B cell (primary cell): ENCODE measurements around the gene SYNE1. TPM values are rescaled to one million over a fixed set of nuclear protein-coding genes. Genes with fewer than 3 reads are reported as not detected.

Experiments used
- ATAC-seq: fragments of 200-7000 bp; cut with Tn5 transposase; one replicate; pipeline ENCODE4 v1.10.0; 2021; ENCODE audit warnings: low read depth, mild to moderate bottlenecking, moderate number of reproducible peaks, moderate library complexity
- CTCF ChIA-PET: fragments of 350-600 bp; sonication (Branson Sonifier 250); formaldehyde crosslinking; loops from one replicate; lab custom pipeline; 2021; ENCODE audit warnings: antibody characterized with exemption, inconsistent platforms; lab: Charles Lee
- POLR2A ChIA-PET: fragments of 350-600 bp; sonication (Branson Sonifier 250); formaldehyde crosslinking; loops from one replicate; lab custom pipeline; 2021; ENCODE audit warnings: antibody characterized with exemption; lab: Charles Lee
- DNase-seq: peaks from one replicate; pipeline ENCODE4 v3.0.0; 2013
- H2AFZ ChIP-seq: 2 replicates; pipeline ENCODE4 v1.6.1; 2012; ENCODE audit warnings: mild to moderate bottlenecking, low read depth, low read length; ENCODE audit not compliant: insufficient read depth, poor library complexity, severe bottlenecking
- H3K27ac ChIP-seq, 2 donors: 1 replicate in 1 of 2; 2 replicates in 1 of 2; pipeline ENCODE4 v1.5.1; 2012 to 2013; ENCODE audit warnings: low read length in 2 of 2, mild to moderate bottlenecking in 2 of 2, moderate library complexity in 1 of 2
- H3K27me3 ChIP-seq, 4 experiments: fragments of 200-600 bp in 1 of 4; sonication (generic) in 1 of 4; replicated peaks in 1 of 4; 1 replicate in 2 of 4; 2 replicates in 2 of 4; pipeline versions ENCODE4 v1.6.1 to v1.7.0; 2013 to 2016; ENCODE audit warnings: low read length in 3 of 4, mild to moderate bottlenecking in 2 of 4, mixed read lengths in 1 of 4, moderate library complexity in 1 of 4; ENCODE audit not compliant: insufficient read depth in 4 of 4, control insufficient read depth in 3 of 4; ENCODE audit errors: control extremely low read depth in 1 of 4
- H3K36me3 ChIP-seq, 2 experiments: replicated peaks in 1 of 2; 1 replicate in 1 of 2; 2 replicates in 1 of 2; pipeline versions ENCODE4 v1.6.1 to v1.7.1; 2013; ENCODE audit warnings: low read length in 1 of 2; ENCODE audit not compliant: insufficient read depth in 2 of 2, control insufficient read depth in 1 of 2; ENCODE audit errors: control extremely low read depth in 1 of 2, extremely low read depth in 1 of 2
- H3K4me1 ChIP-seq, 2 donors: fragments of 200-600 bp in 1 of 2; sonication (generic) in 1 of 2; 1 replicate in 1 of 2; 2 replicates in 1 of 2; pipeline versions ENCODE4 v1.5.1 to v1.6.1; 2013 to 2017; ENCODE audit warnings: low read length in 2 of 2; ENCODE audit not compliant: control insufficient read depth in 2 of 2, insufficient read depth in 2 of 2
- H3K4me2 ChIP-seq: replicated peaks from 2 replicates; pipeline ENCODE3; 2012; ENCODE audit warnings: mild to moderate bottlenecking, low read depth, low read length; ENCODE audit not compliant: poor library complexity, severe bottlenecking
- H3K4me3 ChIP-seq, 5 experiments: fragments of 200-600 bp in 1 of 5; sonication (generic) in 1 of 5; 1 replicate in 3 of 5; 2 replicates in 2 of 5; pipeline versions ENCODE4 v1.5.1 to v1.7.0; 2011 to 2016; ENCODE audit warnings: low read length in 4 of 5, mild to moderate bottlenecking in 4 of 5, low read depth in 2 of 5, control low read depth in 1 of 5, moderate library complexity in 1 of 5; ENCODE audit not compliant: insufficient read depth in 1 of 5; ENCODE audit errors: control extremely low read depth in 1 of 5, extremely low read depth in 1 of 5
- H3K79me2 ChIP-seq: fragments of 200-600 bp; sonication (generic); one replicate; pipeline ENCODE4 v1.6.0; 2016; ENCODE audit warnings: low read length; ENCODE audit not compliant: control insufficient read depth, insufficient read depth
- H3K9ac ChIP-seq: fragments of 200-600 bp; sonication (generic); 2 replicates; pipeline ENCODE4 v1.6.1; 2017; ENCODE audit warnings: mild to moderate bottlenecking, low read length, moderate library complexity
- H3K9me3 ChIP-seq, 3 donors: one replicate each; pipeline versions ENCODE4 v1.6.1 to v1.7.1; 2013; ENCODE audit warnings: low read length in 2 of 3; ENCODE audit not compliant: control insufficient read depth in 2 of 3, insufficient read depth in 1 of 3; ENCODE audit errors: control extremely low read depth in 1 of 3
- H4K20me1 ChIP-seq: 2 replicates; pipeline ENCODE4 v1.6.0; 2012; ENCODE audit warnings: mild to moderate bottlenecking, low read length; ENCODE audit not compliant: insufficient read depth, control insufficient read depth, poor library complexity, severe bottlenecking
- H3K27ac Mint-ChIP-seq: one replicate; pipeline ENCODE4 v1.8.0; 2021; ENCODE audit warnings: mixed read lengths
- H3K27me3 Mint-ChIP-seq: one replicate; pipeline ENCODE4 v1.8.0; 2021; ENCODE audit warnings: mixed read lengths
- H3K4me1 Mint-ChIP-seq: one replicate; pipeline ENCODE4 v1.8.0; 2021; ENCODE audit warnings: mixed read lengths
- H3K4me3 Mint-ChIP-seq: one replicate; pipeline ENCODE4 v1.8.0; 2021; ENCODE audit warnings: mixed read lengths
- H3K9me3 Mint-ChIP-seq: one replicate; pipeline ENCODE4 v1.8.0; 2022; ENCODE audit warnings: mixed read lengths; ENCODE audit not compliant: insufficient read depth
- EZH2 ChIP-seq: IDR thresholded peaks from 2 replicates; pipeline ENCODE4 v1.6.1; 2012; ENCODE audit warnings: borderline replicate concordance, low read depth, mild to moderate bottlenecking, moderate library complexity, low read length; ENCODE audit not compliant: insufficient read depth, poor library complexity, severe bottlenecking
- WGBS: methylation state at CpG from one replicate; pipeline ENCODE4 v1.1.5; 2013; ENCODE audit warnings: missing lambda C conversion rate; ENCODE audit not compliant: insufficient coverage; 5-methylcytosine and 5-hydroxymethylcytosine counted together
- intact Hi-C: fragments of 100-400 bp; cut with micrococcal nuclease; formaldehyde crosslinking; loops from one replicate; pipeline ENCODE4 v1.10.0; 2022
- polyA plus RNA-seq: library from polyadenylated mRNA; depleted of rRNA; stranded (reverse); fragments of >200 nt; gene quantifications from 2 replicates; pipeline ENCODE4 v1.2.3, GENCODE V29; 2012
- total RNA-seq, 2 donors: library from RNA; stranded (reverse); fragments of 120-200 nt in 1 of 2; gene quantifications; 1 replicate in 1 of 2; 2 replicates in 1 of 2; pipeline versions ENCODE4 v1.2.3 to v1.2.4, GENCODE V29; 2013 to 2022
- TF ChIP-seq, protein P1 (sequence below): fragments of 200-600 bp; IDR thresholded peaks from one replicate; pipeline ENCODE4 v1.8.0; 2022; ENCODE audit warnings: antibody characterized with exemption, mild to moderate bottlenecking

Gene SYNE1
- total and polyA plus RNA-seq, 2 donors (not counting 1 experiment from before 2014, with no cell fraction given) = 49.2 to 108 TPM

DNA sequence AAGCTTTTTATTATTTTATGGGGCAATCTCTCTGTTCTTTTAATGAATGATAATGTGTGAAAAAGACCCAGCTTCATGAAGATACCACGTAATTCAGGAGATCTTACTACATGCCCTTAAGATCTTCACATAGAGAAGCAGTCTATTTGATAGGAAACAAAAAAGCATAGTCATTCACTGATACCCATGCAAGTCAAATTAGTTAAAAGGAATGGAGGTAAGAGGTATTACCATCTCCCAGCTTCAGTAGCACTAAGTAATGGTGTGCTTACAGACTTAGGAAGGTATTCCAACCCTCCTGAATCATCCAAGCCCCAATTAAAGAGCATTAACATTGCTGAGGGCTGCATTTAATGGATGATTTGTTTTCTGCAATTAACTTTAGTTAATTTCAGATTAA lies 364.7 kb downstream of the SYNE1 start:
- Histone ChIP-seq H3K9me3 (no peaks in the 10 kb centered on the region), H3K27me3 (no peaks in the 10 kb centered on the region), H3K4me3 (no peak overlapping the region), H3K27ac (no peak overlapping the region), H4K20me1 (no peaks in the 10 kb centered on the region), H3K9ac (no peak overlapping the region), H3K36me3 (peaks cover 2 to 43% of the 10 kb centered on the region in 2 experiments), H2AFZ (no peak overlapping the region), H3K79me2 (no peaks in the 10 kb centered on the region), H3K4me2 (no peak overlapping the region), H3K4me1 (no peaks in the 10 kb centered on the region)
- H3K4me1 Mint-ChIP-seq = no peaks in the 10 kb centered on the region
- H3K27ac Mint-ChIP-seq = no peak overlapping the region
- no peak overlapping the region for H3K4me3 Mint-ChIP-seq
- ATAC-seq (no peak), DNase-seq (no peak)
- TF ChIP-seq, protein P1, sequence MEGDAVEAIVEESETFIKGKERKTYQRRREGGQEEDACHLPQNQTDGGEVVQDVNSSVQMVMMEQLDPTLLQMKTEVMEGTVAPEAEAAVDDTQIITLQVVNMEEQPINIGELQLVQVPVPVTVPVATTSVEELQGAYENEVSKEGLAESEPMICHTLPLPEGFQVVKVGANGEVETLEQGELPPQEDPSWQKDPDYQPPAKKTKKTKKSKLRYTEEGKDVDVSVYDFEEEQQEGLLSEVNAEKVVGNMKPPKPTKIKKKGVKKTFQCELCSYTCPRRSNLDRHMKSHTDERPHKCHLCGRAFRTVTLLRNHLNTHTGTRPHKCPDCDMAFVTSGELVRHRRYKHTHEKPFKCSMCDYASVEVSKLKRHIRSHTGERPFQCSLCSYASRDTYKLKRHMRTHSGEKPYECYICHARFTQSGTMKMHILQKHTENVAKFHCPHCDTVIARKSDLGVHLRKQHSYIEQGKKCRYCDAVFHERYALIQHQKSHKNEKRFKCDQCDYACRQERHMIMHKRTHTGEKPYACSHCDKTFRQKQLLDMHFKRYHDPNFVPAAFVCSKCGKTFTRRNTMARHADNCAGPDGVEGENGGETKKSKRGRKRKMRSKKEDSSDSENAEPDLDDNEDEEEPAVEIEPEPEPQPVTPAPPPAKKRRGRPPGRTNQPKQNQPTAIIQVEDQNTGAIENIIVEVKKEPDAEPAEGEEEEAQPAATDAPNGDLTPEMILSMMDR = no peak
- TF ChIP-seq EZH2 = no peak
- H3K9me3 Mint-ChIP-seq = no peaks in the 10 kb centered on the region
- ChIA-PET POLR2A (no interaction called here), CTCF (no interaction called here)
- no peaks in the 10 kb centered on the region for H3K27me3 Mint-ChIP-seq
- no CpG with 5 or more reads among the region's 1 CpG for WGBS
- intact Hi-C loops = no loop called here

GRCh38 chr6:152271776-152272464 lies 365.2 kb downstream of the SYNE1 start:
- no peak overlapping the region for H3K27ac ChIP-seq
- no peaks in the 10 kb centered on the region for H3K79me2 ChIP-seq
- DNase-seq = no peak
- H3K27me3 ChIP-seq = no peaks in the 10 kb centered on the region
- no peak overlapping the region for H3K4me3 Mint-ChIP-seq
- no peak for ATAC-seq
- no CpG with 5 or more reads among the region's 6 CpGs for WGBS
- no peak overlapping the region for H3K4me2 ChIP-seq
- H3K9me3 Mint-ChIP-seq = no peaks in the 10 kb centered on the region
- H3K9ac ChIP-seq = no peak overlapping the region
- ChIA-PET POLR2A (interaction anchor here (0.7 kb wide), 1 partner anchor 596 kb away, joined by 3 read pairs; no protein-coding TSS in a partner anchor), CTCF (interaction anchor here (0.7 to 1.5 kb wide), 2 partner anchors 27 to 866 kb away, joined by 3 read pairs; no protein-coding TSS in a partner anchor)
- H3K27me3 Mint-ChIP-seq = no peaks in the 10 kb centered on the region
- H2AFZ ChIP-seq = no peak overlapping the region
- no peaks in the 10 kb centered on the region for H4K20me1 ChIP-seq
- no peak overlapping the region for H3K27ac Mint-ChIP-seq
- H3K4me1 ChIP-seq = no peaks in the 10 kb centered on the region
- intact Hi-C loops = no loop called here
- no peaks in the 10 kb centered on the region for H3K9me3 ChIP-seq
- H3K36me3 ChIP-seq = peaks cover 2 to 44% of the 10 kb centered on the region in 2 experiments
- H3K4me1 Mint-ChIP-seq = no peaks in the 10 kb centered on the region
- H3K4me3 ChIP-seq = no peak overlapping the region
- TF ChIP-seq, protein P1 = no peak
- no peak for TF ChIP-seq EZH2
